GM12801 (cell line): ENCODE data around the gene DDC.

ENCODE experiments used
- TF ChIP-seq, protein P1 (sequence below): IDR thresholded peaks from one replicate; pipeline ENCODE4 v1.5.1; 2011; ENCODE audit warnings: control low read depth; ENCODE audit not compliant: insufficient read length; ENCODE audit errors: extremely low read depth

Gene DDC

DNA sequence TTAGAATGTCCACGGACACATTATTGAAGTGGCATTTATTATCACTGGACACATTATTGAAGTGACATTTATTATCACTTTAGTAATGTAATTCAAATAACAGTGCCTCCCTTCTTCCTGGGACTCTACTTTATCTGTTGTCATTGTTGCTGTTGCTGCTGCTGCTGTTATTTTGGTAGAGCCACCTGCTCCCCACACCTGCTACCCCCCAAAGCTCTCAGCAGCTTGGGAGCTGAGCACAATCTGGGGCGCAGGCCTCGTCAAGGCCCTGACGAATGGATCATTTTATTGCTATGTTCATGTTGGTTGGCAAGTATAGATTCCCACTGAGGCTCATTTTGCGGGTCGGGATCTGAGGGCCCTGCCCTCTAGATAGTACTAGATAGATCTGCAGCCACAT lies 139.9 kb downstream of the DDC start:
- TF ChIP-seq, protein P1, sequence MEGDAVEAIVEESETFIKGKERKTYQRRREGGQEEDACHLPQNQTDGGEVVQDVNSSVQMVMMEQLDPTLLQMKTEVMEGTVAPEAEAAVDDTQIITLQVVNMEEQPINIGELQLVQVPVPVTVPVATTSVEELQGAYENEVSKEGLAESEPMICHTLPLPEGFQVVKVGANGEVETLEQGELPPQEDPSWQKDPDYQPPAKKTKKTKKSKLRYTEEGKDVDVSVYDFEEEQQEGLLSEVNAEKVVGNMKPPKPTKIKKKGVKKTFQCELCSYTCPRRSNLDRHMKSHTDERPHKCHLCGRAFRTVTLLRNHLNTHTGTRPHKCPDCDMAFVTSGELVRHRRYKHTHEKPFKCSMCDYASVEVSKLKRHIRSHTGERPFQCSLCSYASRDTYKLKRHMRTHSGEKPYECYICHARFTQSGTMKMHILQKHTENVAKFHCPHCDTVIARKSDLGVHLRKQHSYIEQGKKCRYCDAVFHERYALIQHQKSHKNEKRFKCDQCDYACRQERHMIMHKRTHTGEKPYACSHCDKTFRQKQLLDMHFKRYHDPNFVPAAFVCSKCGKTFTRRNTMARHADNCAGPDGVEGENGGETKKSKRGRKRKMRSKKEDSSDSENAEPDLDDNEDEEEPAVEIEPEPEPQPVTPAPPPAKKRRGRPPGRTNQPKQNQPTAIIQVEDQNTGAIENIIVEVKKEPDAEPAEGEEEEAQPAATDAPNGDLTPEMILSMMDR, result no peak

DNA sequence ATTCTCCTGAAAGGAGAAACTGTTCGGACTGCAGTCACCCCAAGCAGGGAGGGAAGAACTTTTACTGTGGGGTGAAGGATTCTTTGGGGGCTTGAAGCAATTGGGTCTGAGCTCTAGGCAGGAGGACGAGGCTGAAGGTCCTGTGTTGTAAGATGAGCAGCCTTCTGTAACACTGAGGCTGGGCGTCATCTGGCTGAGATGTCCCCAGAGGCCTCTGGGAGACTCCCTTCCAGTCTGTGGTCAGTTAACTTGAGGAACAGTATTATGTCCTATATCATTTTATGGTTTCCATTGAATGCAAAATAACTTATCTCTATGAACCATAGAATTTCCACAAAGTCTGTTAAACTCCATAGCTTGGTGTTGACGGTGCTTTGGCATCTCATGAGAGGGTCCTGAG lies 141.3 kb downstream of the DDC start:
- TF ChIP-seq, protein P1, result no peak

DNA sequence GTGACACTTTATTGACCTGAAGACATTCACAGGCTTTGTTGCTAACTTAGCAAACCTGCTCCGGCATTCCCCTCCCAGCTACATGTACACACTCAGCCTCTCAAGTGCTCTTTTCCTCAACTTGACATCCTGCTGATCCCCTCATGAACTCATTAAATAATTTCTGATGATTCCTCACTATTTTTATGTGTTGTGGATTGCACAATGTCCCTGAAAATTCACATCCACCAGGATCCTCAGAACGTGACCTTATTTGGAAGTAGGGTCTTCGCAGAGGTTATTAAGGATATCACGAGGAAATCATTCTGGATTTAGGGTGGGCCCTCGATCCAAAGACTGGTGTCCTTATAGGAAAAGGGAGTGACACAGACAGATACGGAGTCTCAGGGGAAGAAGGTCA lies 142.3 kb downstream of the DDC start:
- TF ChIP-seq, protein P1, result no peak

DNA sequence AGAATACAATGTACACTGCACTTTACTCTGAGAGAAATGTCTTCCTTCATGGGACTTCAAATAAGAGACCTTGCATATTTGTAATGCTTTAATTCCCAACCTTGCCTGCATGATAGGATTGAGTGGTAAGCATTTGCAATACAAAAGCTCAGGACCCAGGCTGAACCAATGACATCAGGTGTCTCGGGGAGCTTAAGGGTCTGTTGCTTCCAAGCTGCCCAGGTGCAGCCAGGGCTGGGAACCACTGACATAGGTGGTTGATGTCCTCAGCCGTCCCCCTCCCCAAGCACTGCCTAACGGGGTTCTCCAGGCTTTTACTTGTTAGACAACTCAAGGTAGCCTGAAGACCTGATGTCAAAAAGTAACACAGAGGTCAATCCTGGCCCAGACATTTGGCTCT lies 144.2 kb downstream of the DDC start:
- TF ChIP-seq, protein P1, result no peak

DNA sequence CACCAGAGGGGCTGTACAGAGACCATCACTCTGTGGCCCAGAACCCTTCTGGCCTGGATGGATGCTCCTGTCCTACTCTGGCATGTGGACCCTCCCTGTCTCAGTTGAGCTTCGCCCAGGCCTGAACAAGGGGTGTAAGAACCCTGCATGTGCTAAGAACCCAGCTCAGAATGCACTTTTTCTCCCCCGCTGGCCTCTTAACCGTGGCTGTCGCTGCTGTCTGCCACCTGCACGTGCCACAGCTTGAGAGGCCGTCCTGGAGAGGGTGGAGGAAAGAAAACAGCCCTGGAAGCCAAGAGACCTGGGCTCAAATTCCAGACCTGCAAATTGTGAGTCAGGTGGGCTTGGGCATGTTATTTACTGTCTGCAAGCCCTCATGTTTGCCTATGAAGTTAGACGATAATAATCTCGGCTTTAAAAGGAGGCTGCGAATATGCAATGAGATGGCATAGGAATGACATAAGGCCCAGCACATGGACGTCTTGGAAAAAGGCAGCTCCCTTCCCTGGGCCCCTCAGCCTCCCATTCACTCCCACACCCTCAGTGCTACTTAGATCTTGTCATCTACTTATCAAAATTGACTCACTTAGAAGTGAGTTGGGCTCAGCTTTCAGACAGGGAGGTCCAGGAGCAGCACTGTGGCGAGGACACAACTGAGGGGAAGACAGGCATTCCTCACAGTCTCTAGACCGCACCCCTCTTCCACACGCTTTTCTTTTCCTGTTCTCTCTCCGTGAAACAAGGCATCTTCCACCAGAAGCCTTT lies 146.5 kb downstream of the DDC start:
- TF ChIP-seq, protein P1, result no peak

DNA sequence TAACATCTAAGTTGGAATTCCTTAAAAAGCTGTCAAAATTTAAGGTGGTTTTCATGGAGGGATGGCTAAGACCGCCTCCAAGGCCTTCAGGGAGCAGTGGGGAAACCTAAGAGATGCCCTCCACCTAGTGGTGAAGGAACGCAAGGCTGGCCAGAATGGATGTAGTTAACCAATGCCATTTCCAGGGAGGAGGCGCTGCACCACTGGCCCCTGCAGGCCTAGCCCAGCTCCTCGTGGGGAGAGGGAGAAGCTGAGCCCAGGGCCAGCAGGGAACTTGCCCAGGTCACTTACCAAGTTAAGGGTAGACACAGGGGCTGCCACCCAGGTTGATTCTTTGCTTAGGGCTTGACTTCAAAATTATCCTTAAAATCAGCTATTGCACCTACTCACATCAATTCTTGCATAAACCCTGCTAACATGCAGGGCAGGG lies 147.1 kb downstream of the DDC start:
- TF ChIP-seq, protein P1, result peak; percentile 63

DNA sequence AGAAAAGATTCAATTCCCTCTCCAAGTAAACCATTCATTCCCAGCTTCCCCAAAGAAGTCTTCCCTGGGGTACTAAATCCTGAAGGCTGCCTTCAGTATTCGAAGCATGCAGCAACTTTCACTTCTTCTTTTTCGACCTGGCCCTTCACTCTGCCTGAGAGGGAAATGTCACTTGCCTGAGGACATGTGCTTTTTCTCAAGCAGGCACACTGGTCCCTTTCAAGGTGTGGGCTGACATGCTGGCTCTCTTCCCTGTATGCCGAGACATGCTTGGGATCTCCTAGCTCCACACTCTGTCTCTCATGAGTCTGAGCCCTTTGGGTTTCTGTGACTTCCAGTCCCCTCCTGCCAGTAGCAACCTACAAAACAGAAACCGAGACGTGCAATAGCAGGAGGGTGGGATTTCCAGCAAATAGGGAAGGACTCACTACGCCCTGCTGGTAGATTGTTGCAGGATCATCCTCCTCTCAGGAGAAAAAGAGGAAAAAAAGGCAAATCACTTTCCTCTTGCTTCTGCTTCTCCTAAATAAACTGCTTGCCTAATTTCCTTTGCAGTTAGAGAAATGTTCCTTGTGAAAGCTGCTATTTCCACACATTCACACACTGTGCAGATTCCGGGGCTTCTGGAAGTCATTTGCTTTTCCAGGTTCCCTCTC lies 148.6 kb downstream of the DDC start:
- TF ChIP-seq, protein P1, result no peak
